Upper lobe of left lung (tissue), 6 donors: Measurements from ENCODE around the gene PLEKHM2. TPM values are rescaled to one million over a fixed set of nuclear protein-coding genes. Genes with fewer than 3 reads are reported as not detected.

Experiments
- ATAC-seq, 2 donors: fragments of 200-7000 bp; cut with Tn5 transposase; one replicate each; pipeline ENCODE4 v1.9.1; 2022; ENCODE audit warnings: mild to moderate bottlenecking in 2 of 2, moderate library complexity in 2 of 2; ENCODE audit not compliant: low FRiP score in 2 of 2
- DNase-seq, 2 donors: peaks; one replicate each; pipeline ENCODE4 v3.0.0-alpha.2; 2019 to 2020
- H3K27ac ChIP-seq, 4 donors: fragments of 200-600 bp; sonication (generic); one replicate each; pipeline ENCODE4 v1.5.1; 2016 to 2019
- H3K27me3 ChIP-seq, 4 donors: fragments of 200-600 bp; sonication (generic); one replicate each; pipeline ENCODE4 v1.5.1; 2017 to 2019
- H3K36me3 ChIP-seq, 4 donors: fragments of 200-600 bp; sonication (generic); one replicate each; pipeline ENCODE4 v1.5.1; 2016 to 2019
- H3K4me1 ChIP-seq, 4 donors: fragments of 200-600 bp; sonication (generic); one replicate each; pipeline ENCODE4 v1.5.1; 2018 to 2019
- H3K4me3 ChIP-seq, 4 donors: fragments of 200-600 bp; sonication (generic); one replicate each; pipeline ENCODE4 v1.5.1; 2017 to 2019; ENCODE audit warnings: mild to moderate bottlenecking in 2 of 4, moderate library complexity in 1 of 4
- H3K9me3 ChIP-seq, 4 donors: fragments of 200-600 bp; sonication (generic); one replicate each; pipeline ENCODE4 v1.5.1; 2018 to 2019
- CTCF ChIP-seq, 6 experiments: fragments of 450-650 bp in 4 of 6; fragments of 200-600 bp in 2 of 6; sonication (generic) in 2 of 6; IDR thresholded peaks; one replicate each; pipeline ENCODE4 v1.5.1; 2016 to 2019; ENCODE audit warnings: antibody characterized with exemption in 6 of 6
- EP300 ChIP-seq, 4 donors: sonication (generic); formaldehyde crosslinking; IDR thresholded peaks; one replicate each; pipeline ENCODE4 v1.5.1; 2017; ENCODE audit warnings: antibody characterized with exemption in 4 of 4, control low read depth in 2 of 4
- POLR2A ChIP-seq, 4 donors: fragments of 450-650 bp; IDR thresholded peaks; one replicate each; pipeline ENCODE4 v1.5.1; 2016 to 2017; ENCODE audit warnings: antibody characterized with exemption in 4 of 4, mild to moderate bottlenecking in 2 of 4
- POLR2AphosphoS5 ChIP-seq, 2 donors: sonication (generic); formaldehyde crosslinking; IDR thresholded peaks; one replicate each; pipeline ENCODE4 v1.5.1; 2017; ENCODE audit warnings: antibody characterized with exemption in 2 of 2
- whole genome bisulfite sequencing, 2 donors: methylation state at CpG; one replicate each; pipeline ENCODE4 v1.1.5; 2017 to 2018; 5-methylcytosine and 5-hydroxymethylcytosine counted together
- total RNA-seq, 6 donors: library from RNA; depleted of rRNA in 4 of 6; stranded (reverse); fragments of >200 nt in 4 of 6; gene quantifications; one replicate each; pipeline versions ENCODE4 v1.1.0 to v1.2.1, GENCODE V29; 2016 to 2021
- donor health status: DM: no; HTN: no; CAD: no; lungs with moderate emphysema.
- donor health status: DM: no; HTN: yes; CAD: no; lungs with severe emphysema.

PLEKHM2 gene
- total RNA-seq, 6 donors from 2014 or later = 50.3 to 120 (median 83.3) TPM

- Histone ChIP-seq H3K4me1 (peaks cover 15 to 28% (median 18%) of the 10 kb centered on the region in 4 donors), H3K4me3 (no peak overlapping the region), H3K27me3 (no peaks in the 10 kb centered on the region), H3K9me3 (no peaks in the 10 kb centered on the region), H3K36me3 (peaks cover 11 to 91% (median 76%) of the 10 kb centered on the region in 4 donors), H3K27ac (no peak overlapping the region)
- ATAC-seq (no peak), DNase-seq (no peak)
- 86 to 96% methylated on average over 3 of the region's 3 CpGs for WGBS, 2 donors
- no peak for TF ChIP-seq EP300 (IDR thresholded peaks at IDR 0.05)
- TF ChIP-seq CTCF (IDR thresholded peaks at IDR 0.05) = no peak
- no peak for TF ChIP-seq POLR2A (IDR thresholded peaks at IDR 0.05)
- no peak for TF ChIP-seq POLR2AphosphoS5 (IDR thresholded peaks at IDR 0.05)
These were observed 36.7 kb downstream of the PLEKHM2 start for GRCh38 chr1:15720861-15721260.

GRCh38 chr1:15722411-15722810 is 38.3 kb downstream of the PLEKHM2 start:
- no peak for DNase-seq
- 99 to 100% methylated on average over 2 to 4 of the region's 4 CpGs for WGBS, 2 donors
- H3K36me3 ChIP-seq = peaks cover 21 to 94% (median 80%) of the 10 kb centered on the region in 4 donors

GRCh38 chr1:15722836-15723532 is 38.9 kb downstream of the PLEKHM2 start:
- no peak overlapping the region for H3K27ac ChIP-seq
- TF ChIP-seq CTCF (IDR thresholded peaks at IDR 0.05) = no peak
- TF ChIP-seq POLR2A (IDR thresholded peaks at IDR 0.05) = no peak
- no peak for TF ChIP-seq EP300 (IDR thresholded peaks at IDR 0.05)
- TF ChIP-seq POLR2AphosphoS5 (IDR thresholded peaks at IDR 0.05) = no peak
- H3K36me3 ChIP-seq = peaks cover 23 to 95% (median 80%) of the 10 kb centered on the region in 4 donors
- DNase-seq (no peak), ATAC-seq (no peak)
- H3K27me3 ChIP-seq = no peaks in the 10 kb centered on the region
- no peak overlapping the region for H3K4me3 ChIP-seq
- peaks cover 8 to 11% (median 10%) of the 10 kb centered on the region in 4 donors for H3K4me1 ChIP-seq
- H3K9me3 ChIP-seq = no peaks in the 10 kb centered on the region
- WGBS, 2 donors = 92 to 93% methylated on average over 12 to 13 of the region's 13 CpGs

More at GRCh38 chr1:15722411-15722810, 38.3 kb downstream of the PLEKHM2 start:
- H3K27me3 ChIP-seq = no peaks in the 10 kb centered on the region
- no peak for ATAC-seq
- H3K4me3 ChIP-seq = no peak overlapping the region
- no peaks in the 10 kb centered on the region for H3K9me3 ChIP-seq
- TF ChIP-seq EP300 (IDR thresholded peaks at IDR 0.05) (no peak), POLR2AphosphoS5 (IDR thresholded peaks at IDR 0.05) (no peak), CTCF (IDR thresholded peaks at IDR 0.05) (no peak), POLR2A (IDR thresholded peaks at IDR 0.05) (no peak)
- H3K4me1 ChIP-seq = peaks cover 10 to 14% (median 13%) of the 10 kb centered on the region in 4 donors
- no peak overlapping the region for H3K27ac ChIP-seq

- Histone ChIP-seq H3K27me3 (no peaks in the 10 kb centered on the region), H3K36me3 (peaks cover 25 to 95% (median 80%) of the 10 kb centered on the region in 4 donors), H3K27ac (no peak overlapping the region), H3K4me3 (no peak overlapping the region), H3K4me1 (peaks cover 0 to 3% (median 2%) of the 10 kb centered on the region in 4 donors), H3K9me3 (no peaks in the 10 kb centered on the region)
- DNase-seq (no peak), ATAC-seq (no peak)
- WGBS, 2 donors = 94 to 96% methylated on average over 10 to 20 of the region's 20 CpGs
- TF ChIP-seq POLR2A (IDR thresholded peaks at IDR 0.05) (no peak), CTCF (IDR thresholded peaks at IDR 0.05) (no peak), EP300 (IDR thresholded peaks at IDR 0.05) (no peak), POLR2AphosphoS5 (IDR thresholded peaks at IDR 0.05) (no peak)
These were observed 39.6 kb downstream of the PLEKHM2 start for GRCh38 chr1:15723631-15724246.
